HCT116 (cell line): ENCODE results near the gene LGI2.

Experiments used
- CEBPB ChIP-seq: IDR thresholded peaks from 2 replicates; pipeline ENCODE4 v1.6.1; 2012; ENCODE audit warnings: low read depth
- ELF1 ChIP-seq: IDR thresholded peaks from 2 replicates; pipeline ENCODE4 v1.6.1; 2012; ENCODE audit warnings: low read depth, borderline replicate concordance
- EZH2 ChIP-seq: fragments of 200-600 bp; sonication (generic); IDR thresholded peaks from 2 replicates; pipeline ENCODE4 v1.6.1; 2017; ENCODE audit warnings: antibody characterized with exemption, mixed run types
- JUND ChIP-seq: IDR thresholded peaks from 2 replicates; pipeline ENCODE4 v1.6.1; 2012
- POLR2A ChIP-seq: IDR thresholded peaks from 2 replicates; pipeline ENCODE4 v1.7.0; 2011; ENCODE audit warnings: borderline replicate concordance; ENCODE audit not compliant: insufficient read depth, insufficient read length; ENCODE audit errors: extremely low read depth
- TF ChIP-seq, protein P1 (sequence below), 3 experiments: fragments of 200-600 bp in 1 of 3; sonication (generic) in 1 of 3; IDR thresholded peaks in 2 of 3; conservative IDR thresholded peaks in 1 of 3; 2 replicates each; pipeline ENCODE4 v1.5.1; 2012 to 2017; ENCODE audit warnings: low read depth in 2 of 3, low read length in 2 of 3, antibody characterized with exemption in 1 of 3, borderline replicate concordance in 1 of 3, control low read depth in 1 of 3, mild to moderate bottlenecking in 1 of 3, mixed read lengths in 1 of 3, mixed run types in 1 of 3, moderate library complexity in 1 of 3; ENCODE audit not compliant: insufficient read depth in 1 of 3

GRCh38 chr4:25000639-25001038, 30.1 kb downstream of the LGI2 start:
- TF ChIP-seq, protein P1, sequence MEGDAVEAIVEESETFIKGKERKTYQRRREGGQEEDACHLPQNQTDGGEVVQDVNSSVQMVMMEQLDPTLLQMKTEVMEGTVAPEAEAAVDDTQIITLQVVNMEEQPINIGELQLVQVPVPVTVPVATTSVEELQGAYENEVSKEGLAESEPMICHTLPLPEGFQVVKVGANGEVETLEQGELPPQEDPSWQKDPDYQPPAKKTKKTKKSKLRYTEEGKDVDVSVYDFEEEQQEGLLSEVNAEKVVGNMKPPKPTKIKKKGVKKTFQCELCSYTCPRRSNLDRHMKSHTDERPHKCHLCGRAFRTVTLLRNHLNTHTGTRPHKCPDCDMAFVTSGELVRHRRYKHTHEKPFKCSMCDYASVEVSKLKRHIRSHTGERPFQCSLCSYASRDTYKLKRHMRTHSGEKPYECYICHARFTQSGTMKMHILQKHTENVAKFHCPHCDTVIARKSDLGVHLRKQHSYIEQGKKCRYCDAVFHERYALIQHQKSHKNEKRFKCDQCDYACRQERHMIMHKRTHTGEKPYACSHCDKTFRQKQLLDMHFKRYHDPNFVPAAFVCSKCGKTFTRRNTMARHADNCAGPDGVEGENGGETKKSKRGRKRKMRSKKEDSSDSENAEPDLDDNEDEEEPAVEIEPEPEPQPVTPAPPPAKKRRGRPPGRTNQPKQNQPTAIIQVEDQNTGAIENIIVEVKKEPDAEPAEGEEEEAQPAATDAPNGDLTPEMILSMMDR (IDR thresholded peaks at IDR 0.05 in 2 of 3, conservative IDR thresholded peaks at IDR 0.05 in 1 of 3; ENCODE audit: borderline replicate concordance in 1 of 3, insufficient read depth in 1 of 3, low read depth in 2 of 3, low read length in 2 of 3): no peak
- no peak for TF ChIP-seq POLR2A
- TF ChIP-seq JUND: no peak
- TF ChIP-seq CEBPB: no peak
- TF ChIP-seq ELF1: no peak
- no peak for TF ChIP-seq EZH2
